HL-60 (cell line): ENCODE results near the gene AGAP3.

Experiments used
- GABPA ChIP-seq: IDR thresholded peaks from 2 replicates; pipeline ENCODE4 v1.6.1; 2012; ENCODE audit warnings: low read depth
- POLR2AphosphoS5 ChIP-seq: IDR thresholded peaks from 2 replicates; pipeline ENCODE4 v1.6.1; 2012; ENCODE audit warnings: low read depth
- REST ChIP-seq: IDR thresholded peaks from 2 replicates; pipeline ENCODE4 v1.6.1; 2012; ENCODE audit warnings: low read depth; ENCODE audit not compliant: insufficient replicate concordance
- SPI1 ChIP-seq: IDR thresholded peaks from 2 replicates; pipeline ENCODE4 v1.6.1; 2012; ENCODE audit warnings: low read depth, mild to moderate bottlenecking, borderline replicate concordance
- TF ChIP-seq, protein P1 (sequence below): IDR thresholded peaks from one replicate; pipeline ENCODE4 v1.5.1; 2011; ENCODE audit warnings: low read length, control low read depth, inconsistent platforms; ENCODE audit not compliant: insufficient read depth

- TF ChIP-seq, protein P1, sequence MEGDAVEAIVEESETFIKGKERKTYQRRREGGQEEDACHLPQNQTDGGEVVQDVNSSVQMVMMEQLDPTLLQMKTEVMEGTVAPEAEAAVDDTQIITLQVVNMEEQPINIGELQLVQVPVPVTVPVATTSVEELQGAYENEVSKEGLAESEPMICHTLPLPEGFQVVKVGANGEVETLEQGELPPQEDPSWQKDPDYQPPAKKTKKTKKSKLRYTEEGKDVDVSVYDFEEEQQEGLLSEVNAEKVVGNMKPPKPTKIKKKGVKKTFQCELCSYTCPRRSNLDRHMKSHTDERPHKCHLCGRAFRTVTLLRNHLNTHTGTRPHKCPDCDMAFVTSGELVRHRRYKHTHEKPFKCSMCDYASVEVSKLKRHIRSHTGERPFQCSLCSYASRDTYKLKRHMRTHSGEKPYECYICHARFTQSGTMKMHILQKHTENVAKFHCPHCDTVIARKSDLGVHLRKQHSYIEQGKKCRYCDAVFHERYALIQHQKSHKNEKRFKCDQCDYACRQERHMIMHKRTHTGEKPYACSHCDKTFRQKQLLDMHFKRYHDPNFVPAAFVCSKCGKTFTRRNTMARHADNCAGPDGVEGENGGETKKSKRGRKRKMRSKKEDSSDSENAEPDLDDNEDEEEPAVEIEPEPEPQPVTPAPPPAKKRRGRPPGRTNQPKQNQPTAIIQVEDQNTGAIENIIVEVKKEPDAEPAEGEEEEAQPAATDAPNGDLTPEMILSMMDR, result no peak
- TF ChIP-seq POLR2AphosphoS5 (no peak), GABPA (no peak), REST (no peak), SPI1 (no peak)
These were observed 91.0 kb downstream of the AGAP3 start for GRCh38 chr7:151177310-151177709.
